HepG2 (cell line): ENCODE results near the gene DIAPH3. TPM values are rescaled to one million over a fixed set of nuclear protein-coding genes. Genes with fewer than 3 reads are reported as not detected.

Experiments
- ATAC-seq: fragments of 200-7000 bp; cut with Tn5 transposase; 3 replicates; pipeline ENCODE4 v1.9.1; 2020; ENCODE audit warnings: mild to moderate bottlenecking, moderate library complexity
- BruUV-seq: library from RNA; stranded (reverse); fragments of 400-500 nt; replicated peaks from 2 replicates; lab custom pipeline; 2021; lab: Mats Ljungman, UMichigan
- CTCF ChIA-PET: fragments of 300-600 bp; formaldehyde crosslinking; extraction: SDS; loops from one replicate; lab custom pipeline; 2021; ENCODE audit warnings: low total read pairs, inconsistent platforms, low intra/inter-chr PET ratio; lab: Yijun Ruan, JAX
- POLR2A ChIA-PET: fragments of 350-600 bp; sonication (Branson Sonifier 250); formaldehyde crosslinking; loops from one replicate; lab custom pipeline; 2020; ENCODE audit warnings: antibody characterized with exemption, inconsistent platforms; lab: Yijun Ruan, JAX
- DNase-seq: peaks from one replicate; pipeline ENCODE4 v3.0.0-alpha.2; 2015; ENCODE audit warnings: low spot score
- FAIRE-seq: peaks from 3 replicates; lab custom pipeline; 2011; peaks lifted over from hg19 to GRCh38; lab: Jason Lieb, UNC
- H2AFZ ChIP-seq: one replicate; pipeline ENCODE4 v1.6.1; 2011; ENCODE audit warnings: low read length, inconsistent platforms
- H3K27ac ChIP-seq: fragments of 300-600 bp; 3 replicates; pipeline ENCODE4 v1.8.0; 2011; ENCODE audit warnings: mixed run types, mild to moderate bottlenecking, mixed read lengths, low read length, inconsistent platforms; ENCODE audit not compliant: insufficient read depth; ENCODE audit errors: extremely low read length
- H3K27me3 ChIP-seq, 2 experiments: fragments of 200-600 bp in 1 of 2; 2 replicates in 1 of 2; 3 replicates in 1 of 2; pipeline versions ENCODE4 v1.6.0 to v1.8.0; 2011; ENCODE audit warnings: low read length in 2 of 2, mild to moderate bottlenecking in 2 of 2, moderate library complexity in 2 of 2, inconsistent platforms in 1 of 2; ENCODE audit not compliant: insufficient read depth in 2 of 2, control insufficient read depth in 1 of 2
- H3K36me3 ChIP-seq, 2 experiments: fragments of 200-600 bp in 1 of 2; replicated peaks in 1 of 2; 2 replicates in 1 of 2; 3 replicates in 1 of 2; pipeline versions ENCODE4 v1.5.1 to v1.8.0; 2011; ENCODE audit warnings: low read length in 2 of 2, inconsistent platforms in 1 of 2; ENCODE audit not compliant: insufficient read depth in 2 of 2, control insufficient read depth in 1 of 2
- H3K4me1 ChIP-seq: 2 replicates; pipeline ENCODE4 v1.5.1; 2012; ENCODE audit warnings: low read length, inconsistent platforms; ENCODE audit not compliant: insufficient read depth
- H3K4me2 ChIP-seq: 2 replicates; pipeline ENCODE4 v1.6.0; 2011; ENCODE audit warnings: low read depth, low read length, inconsistent platforms
- H3K4me3 ChIP-seq, 3 experiments: fragments of 200-600 bp in 1 of 3; sonication (generic), shearing (Covaris generic) in 1 of 3; replicated peaks in 1 of 3; 2 replicates each; pipeline ENCODE4 v1.5.1; 2011 to 2016; ENCODE audit warnings: low read length in 3 of 3, inconsistent platforms in 2 of 3, low read depth in 2 of 3, mild to moderate bottlenecking in 2 of 3, control low read depth in 1 of 3, mixed read lengths in 1 of 3; ENCODE audit not compliant: insufficient read depth in 1 of 3
- H3K79me2 ChIP-seq: one replicate; pipeline ENCODE4 v1.6.1; 2011; ENCODE audit warnings: low read length, inconsistent platforms; ENCODE audit not compliant: insufficient read depth
- H3K9ac ChIP-seq: 2 replicates; pipeline ENCODE4 v1.6.0; 2011; ENCODE audit warnings: mild to moderate bottlenecking, low read depth, low read length, inconsistent platforms; ENCODE audit not compliant: insufficient read depth
- H3K9me3 ChIP-seq: 2 replicates; pipeline ENCODE4 v1.5.1; 2012; ENCODE audit warnings: mild to moderate bottlenecking, low read length
- H4K20me1 ChIP-seq: 2 replicates; pipeline ENCODE4 v1.6.0; 2011; ENCODE audit warnings: inconsistent platforms, mild to moderate bottlenecking, low read length, moderate library complexity; ENCODE audit not compliant: insufficient read depth
- CBX5 ChIP-seq: sonication (generic); formaldehyde crosslinking; IDR thresholded peaks from 2 replicates; pipeline ENCODE4 v1.4.0; 2020; ENCODE audit warnings: missing genetic modification reagents, borderline replicate concordance
- CEBPB ChIP-seq: IDR thresholded peaks from 2 replicates; pipeline ENCODE4 v1.6.1; 2011; ENCODE audit warnings: low read depth, low read length, improper control_type of control experiment, borderline replicate concordance
- CHD4 ChIP-seq: fragments of 200-600 bp; sonication (generic); IDR thresholded peaks from 2 replicates; pipeline ENCODE4 v1.7.0; 2017; ENCODE audit warnings: mild to moderate bottlenecking, low read length, borderline replicate concordance
- MAFF ChIP-seq: IDR thresholded peaks from 2 replicates; pipeline ENCODE4 v1.6.1; 2011; ENCODE audit warnings: low read depth, low read length, improper control_type of control experiment
- MAFK ChIP-seq, 2 experiments: IDR thresholded peaks in 1 of 2; conservative IDR thresholded peaks in 1 of 2; 2 replicates each; pipeline ENCODE4 v1.6.1; 2011; ENCODE audit warnings: improper control_type of control experiment in 2 of 2, low read length in 2 of 2
- NR2C2 ChIP-seq: sonication (generic); formaldehyde crosslinking; IDR thresholded peaks from 2 replicates; pipeline ENCODE4 v1.4.0; 2020; ENCODE audit warnings: missing genetic modification reagents, mild to moderate bottlenecking, moderate library complexity, borderline replicate concordance
- TOPORS ChIP-seq: sonication (generic); formaldehyde crosslinking; IDR thresholded peaks from 2 replicates; pipeline ENCODE4 v1.8.0; 2023; ENCODE audit warnings: mild to moderate bottlenecking, missing genetic modification reagents
- YEATS2 ChIP-seq: sonication (generic); formaldehyde crosslinking; IDR thresholded peaks from 2 replicates; pipeline ENCODE4 v1.4.0; 2020; ENCODE audit warnings: missing genetic modification reagents, borderline replicate concordance
- ZNF225 ChIP-seq: sonication (generic); formaldehyde crosslinking; IDR thresholded peaks from 2 replicates; pipeline ENCODE4 v1.4.0; 2020; ENCODE audit warnings: mild to moderate bottlenecking, missing genetic modification reagents
- WGBS: methylation state at CpG from one replicate; pipeline ENCODE4 v1.1.6; 2017; ENCODE audit warnings: low lambda C conversion rate; 5-methylcytosine and 5-hydroxymethylcytosine counted together
- in situ Hi-C: cut with HindIII; loops from 2 replicates; pipeline ENCODE4 v1.10.0; 2017; ENCODE audit warnings: low pct_unique_long_range_greater_than_20kb; ENCODE audit not compliant: extremely low pct_ligation_motif_present
- intact Hi-C: fragments of 100-400 bp; cut with micrococcal nuclease; formaldehyde crosslinking; loops from one replicate; pipeline ENCODE4 v1.10.0; 2022; ENCODE audit not compliant: unreplicated experiment
- polyA plus RNA-seq, 8 experiments: library from polyadenylated mRNA; depleted of rRNA in 3 of 8; stranded (reverse) in 7 of 8; unstranded in 1 of 8; fragments of >200 nt; fragmentation: Illumina TruSeq in 4 of 8; extraction: Trizol in 4 of 8; gene quantifications; 2 replicates each; pipeline versions ENCODE4 v1.2.1 to v1.2.3, GENCODE V29; 2011 to 2016; ENCODE audit warnings: low read depth in 4 of 8, missing spikeins in 1 of 8, mixed read lengths in 1 of 8; ENCODE audit not compliant: insufficient read depth in 1 of 8
- total RNA-seq, 5 experiments: library from RNA; depleted of rRNA; stranded (reverse); fragments of >200 nt; fragmentation: Illumina TruSeq; extraction: Trizol; gene quantifications; 2 replicates each; pipeline ENCODE4 v1.2.3, GENCODE V29; 2016; ENCODE audit warnings: low read depth in 1 of 5

The DIAPH3 gene
- total and polyA plus RNA-seq, 2 of the 13 experiments (the other 11 are each of a cell fraction or from before 2014, with no cell fraction given), result 4.0 to 9.3 TPM

DNA sequence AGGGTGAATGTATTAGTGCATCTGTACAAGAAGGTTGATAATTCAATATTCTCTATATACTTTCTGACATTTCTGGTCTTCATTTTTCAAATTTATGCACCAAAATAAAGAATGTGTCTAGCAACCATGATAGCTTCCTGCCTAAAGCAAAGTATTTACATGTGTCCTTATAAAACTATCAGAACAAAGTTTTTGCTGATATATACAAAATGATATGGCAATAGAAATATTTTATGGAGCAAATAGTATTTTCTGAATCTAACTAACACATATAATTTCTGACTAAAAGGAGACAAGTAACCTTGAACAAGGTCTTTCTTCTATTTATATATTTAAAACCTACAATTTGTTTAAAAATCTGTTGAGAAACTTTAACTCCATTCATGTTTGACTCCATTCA, 184.9 kb downstream of the DIAPH3 start:
- DNase-seq (no peak), FAIRE-seq (no peak), ATAC-seq (no peak)
- in situ Hi-C loops, result no loop called here
- Histone ChIP-seq H2AFZ (no peak overlapping the region), H3K4me1 (no peaks in the 10 kb centered on the region), H3K9me3 (no peaks in the 10 kb centered on the region), H3K9ac (no peak overlapping the region), H4K20me1 (no peaks in the 10 kb centered on the region), H3K36me3 (no peaks in the 10 kb centered on the region), H3K4me3 (no peak overlapping the region), H3K4me2 (no peak overlapping the region), H3K27me3 (no peaks in the 10 kb centered on the region), H3K27ac (no peak overlapping the region), H3K79me2 (no peaks in the 10 kb centered on the region)
- no TSS peak for BruUV-seq
- TF ChIP-seq YEATS2, result no peak
- peak; percentile 42; the same call in 1 of the 2 replicates for TF ChIP-seq MAFF
- no peak for TF ChIP-seq CHD4
- peak; percentile 56 to 71; a peak in 3 of 4 replicates for TF ChIP-seq MAFK (conservative IDR thresholded peaks at IDR 0.05 in 1 of 2, IDR thresholded peaks at IDR 0.05 in 1 of 2; ENCODE audit: low read length in 2 of 2)
- CTCF ChIA-PET, result no interaction called here
- intact Hi-C loops, result no loop called here
- POLR2A ChIA-PET, result no interaction called here

DNA sequence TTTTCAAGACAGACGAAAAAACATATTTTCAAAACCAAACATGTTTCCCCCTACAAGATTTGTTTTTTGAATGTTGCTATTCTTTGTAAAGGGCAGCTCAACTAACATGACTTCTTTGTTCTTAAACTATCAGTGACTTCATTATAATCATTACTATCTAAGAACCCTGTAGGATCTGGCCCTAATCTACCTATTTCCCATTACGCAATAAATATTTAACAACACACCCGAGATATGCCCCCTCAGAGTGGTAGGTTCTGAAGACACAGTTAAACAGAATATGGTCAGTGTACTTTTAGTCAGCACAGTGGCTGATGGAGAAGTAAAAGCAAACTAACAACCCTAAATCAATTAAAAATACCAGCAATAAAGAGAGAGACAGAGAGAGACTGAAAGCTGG, 186.9 kb downstream of the DIAPH3 start:
- BruUV-seq, result no TSS peak
- DNase-seq (no peak), FAIRE-seq (no peak), ATAC-seq (no peak)
- Histone ChIP-seq H3K79me2 (no peaks in the 10 kb centered on the region), H3K4me1 (no peaks in the 10 kb centered on the region), H3K27me3 (no peaks in the 10 kb centered on the region), H2AFZ (no peak overlapping the region), H4K20me1 (no peaks in the 10 kb centered on the region), H3K9me3 (no peaks in the 10 kb centered on the region), H3K4me2 (no peak overlapping the region), H3K9ac (no peak overlapping the region), H3K4me3 (no peak overlapping the region), H3K27ac (no peak overlapping the region), H3K36me3 (no peaks in the 10 kb centered on the region)
- TF ChIP-seq NR2C2 (CRISPR knock-in tag) (no peak), TOPORS (no peak), ZNF225 (no peak), CBX5 (CRISPR knock-in tag) (no peak), CEBPB (peak; percentile 59; the same call in 1 of the 2 replicates)
- intact Hi-C loops (no loop called here), in situ Hi-C loops (no loop called here)
- 96% methylated on average over 3 of the region's 3 CpGs for WGBS
- ChIA-PET CTCF (no interaction called here), POLR2A (no interaction called here)
